ENCODE measurements around the gene TCF7L2. TPM values are rescaled to one million over a fixed set of nuclear protein-coding genes. Genes with fewer than 3 reads are reported as not detected.

Gene TCF7L2
- total and polyA plus RNA-seq, 12 donors, result 8.7 to 24.7 (median 14.8) TPM

DNA sequence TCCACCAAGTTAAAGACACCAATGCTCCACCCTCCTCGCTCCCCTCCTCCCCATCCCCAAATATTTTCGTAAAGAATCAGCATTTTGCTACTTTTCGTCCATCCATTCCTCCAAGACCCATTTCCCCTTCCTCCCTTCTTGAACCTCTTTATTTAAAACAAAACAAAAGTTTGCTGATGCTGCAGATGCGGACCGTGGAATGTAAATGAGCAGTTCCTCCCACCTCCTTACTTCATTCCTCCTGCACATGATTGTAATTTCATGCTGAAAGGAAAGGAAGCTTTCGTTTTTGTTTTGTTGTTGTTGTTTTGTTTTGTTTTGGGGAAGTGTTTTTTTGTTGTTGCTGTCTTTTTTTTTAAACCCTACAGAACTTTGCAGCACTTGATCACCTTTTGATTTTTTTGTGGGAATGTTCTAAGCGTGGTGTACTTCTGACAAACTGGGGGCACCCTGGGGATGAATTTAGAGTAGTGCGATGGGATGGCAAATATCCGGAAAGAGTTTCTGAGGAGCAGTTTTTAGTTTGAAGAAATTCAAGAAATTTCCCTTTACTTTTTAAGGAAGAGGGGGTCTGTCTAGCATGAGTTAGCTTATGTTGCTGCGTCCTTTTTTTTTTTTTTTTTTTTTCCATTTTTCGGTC is 177.3 kb downstream of the TCF7L2 start:
- Histone ChIP-seq H3K27ac (no peak overlapping the region), H3K36me3 (replicated peaks in 1 of 2) (no peaks in the 10 kb centered on the region), H3K9me3 (replicated peaks in 1 of 3) (no peaks in the 10 kb centered on the region), H3K4me1 (replicated peaks in 1 of 2) (peaks cover 0 to 25% of the 10 kb centered on the region in 2 donors), H3K27me3 (no peaks in the 10 kb centered on the region), H3K4me3 (no peak overlapping the region)
- DNase-seq, result no peak
- TF ChIP-seq POLR2A (IDR thresholded peaks at IDR 0.05), result no peak
- TF ChIP-seq, protein P1, sequence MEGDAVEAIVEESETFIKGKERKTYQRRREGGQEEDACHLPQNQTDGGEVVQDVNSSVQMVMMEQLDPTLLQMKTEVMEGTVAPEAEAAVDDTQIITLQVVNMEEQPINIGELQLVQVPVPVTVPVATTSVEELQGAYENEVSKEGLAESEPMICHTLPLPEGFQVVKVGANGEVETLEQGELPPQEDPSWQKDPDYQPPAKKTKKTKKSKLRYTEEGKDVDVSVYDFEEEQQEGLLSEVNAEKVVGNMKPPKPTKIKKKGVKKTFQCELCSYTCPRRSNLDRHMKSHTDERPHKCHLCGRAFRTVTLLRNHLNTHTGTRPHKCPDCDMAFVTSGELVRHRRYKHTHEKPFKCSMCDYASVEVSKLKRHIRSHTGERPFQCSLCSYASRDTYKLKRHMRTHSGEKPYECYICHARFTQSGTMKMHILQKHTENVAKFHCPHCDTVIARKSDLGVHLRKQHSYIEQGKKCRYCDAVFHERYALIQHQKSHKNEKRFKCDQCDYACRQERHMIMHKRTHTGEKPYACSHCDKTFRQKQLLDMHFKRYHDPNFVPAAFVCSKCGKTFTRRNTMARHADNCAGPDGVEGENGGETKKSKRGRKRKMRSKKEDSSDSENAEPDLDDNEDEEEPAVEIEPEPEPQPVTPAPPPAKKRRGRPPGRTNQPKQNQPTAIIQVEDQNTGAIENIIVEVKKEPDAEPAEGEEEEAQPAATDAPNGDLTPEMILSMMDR (IDR thresholded peaks at IDR 0.05), result no peak
- intact Hi-C loops (cut with DNase I), result loop anchor here in 1 of 2 donors (10.0 kb wide), 3 partner anchors 183 to 403 kb away; no protein-coding TSS in a partner anchor
- 74 to 78% (median 76%) methylated on average over 11 of the region's 11 CpGs for WGBS, 4 donors

DNA sequence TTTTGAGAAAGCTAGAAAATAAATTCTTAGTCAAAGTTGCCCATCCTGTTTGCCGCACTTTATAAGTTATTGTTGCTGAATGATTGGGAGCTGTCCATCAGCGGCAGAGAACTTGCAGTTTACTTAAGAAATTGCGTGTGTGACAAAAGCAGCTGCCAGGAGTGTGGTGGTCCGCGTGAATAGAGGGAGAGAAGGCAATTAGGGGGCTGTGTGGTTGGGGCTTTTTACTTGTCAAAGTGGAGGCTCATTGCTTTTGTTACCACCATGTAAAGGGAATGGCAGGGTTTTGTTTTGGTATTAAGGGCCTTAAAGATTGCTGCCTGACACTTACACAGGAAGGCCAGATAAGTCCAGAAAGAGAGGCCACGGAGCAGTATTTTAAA is 177.8 kb downstream of the TCF7L2 start:
- Histone ChIP-seq H3K4me3 (no peak overlapping the region), H3K4me1 (replicated peaks in 1 of 2) (peaks cover 0 to 25% of the 10 kb centered on the region in 2 donors), H3K27ac (peak overlapping the region in 1 of 5 donors; percentile 13), H3K9me3 (replicated peaks in 1 of 3) (no peaks in the 10 kb centered on the region), H3K27me3 (no peaks in the 10 kb centered on the region), H3K36me3 (replicated peaks in 1 of 2) (no peaks in the 10 kb centered on the region)
- TF ChIP-seq POLR2A (IDR thresholded peaks at IDR 0.05), result no peak
- TF ChIP-seq, protein P1 (IDR thresholded peaks at IDR 0.05), result no peak
- intact Hi-C loops (cut with DNase I), result loop anchor here in 1 of 2 donors (10.0 kb wide), 3 partner anchors 183 to 403 kb away; no protein-coding TSS in a partner anchor
- WGBS, 4 donors, result 87 to 98% (median 90%) methylated on average over 6 of the region's 6 CpGs
- no peak for DNase-seq

DNA sequence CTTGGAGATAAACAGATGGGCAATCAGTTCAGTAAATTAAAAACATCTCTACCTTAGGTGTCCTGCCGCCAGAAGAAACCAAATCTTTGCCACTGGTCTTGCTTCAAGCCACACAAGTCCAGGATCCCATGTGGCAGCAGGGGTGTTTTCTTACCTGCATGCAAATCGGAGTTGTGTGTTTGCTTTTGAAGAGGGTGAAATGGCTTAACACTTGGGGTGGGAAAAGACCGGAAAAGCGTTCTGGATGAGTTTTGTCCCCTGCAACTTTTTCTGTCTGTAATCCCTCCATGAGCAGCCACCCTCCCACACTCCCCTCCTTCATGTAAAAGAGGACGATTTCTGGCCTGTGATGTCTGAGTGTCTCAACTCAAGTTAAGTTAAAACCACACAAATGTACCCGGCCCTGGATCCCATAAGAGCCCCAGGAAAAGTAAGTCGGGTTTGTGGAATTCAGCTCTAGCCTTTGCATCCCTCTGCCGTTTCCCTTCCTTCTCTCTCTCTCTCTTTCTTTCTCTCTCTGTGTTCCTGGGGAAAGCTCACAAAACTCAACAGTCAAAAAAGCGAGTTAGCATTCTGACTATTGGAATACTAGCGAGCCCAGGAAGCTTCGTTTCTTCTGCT is 178.5 kb downstream of the TCF7L2 start:
- intact Hi-C loops (cut with DNase I), result loop anchor here in 1 of 2 donors (10.0 kb wide), 3 partner anchors 184 to 404 kb away; no protein-coding TSS in a partner anchor
- Histone ChIP-seq H3K27ac (peak overlapping the region in 2 of 5 donors; percentile 0 to 64), H3K4me1 (replicated peaks in 1 of 2) (peaks cover 0 to 25% of the 10 kb centered on the region in 2 donors), H3K9me3 (replicated peaks in 1 of 3) (no peaks in the 10 kb centered on the region), H3K36me3 (replicated peaks in 1 of 2) (no peaks in the 10 kb centered on the region), H3K4me3 (no peak overlapping the region), H3K27me3 (no peaks in the 10 kb centered on the region)
- DNase-seq, result no peak
- WGBS, 4 donors, result 63 to 73% (median 67%) methylated on average over 11 of the region's 11 CpGs
- no peak for TF ChIP-seq POLR2A (IDR thresholded peaks at IDR 0.05)
- TF ChIP-seq, protein P1 (IDR thresholded peaks at IDR 0.05), result no peak

DNA sequence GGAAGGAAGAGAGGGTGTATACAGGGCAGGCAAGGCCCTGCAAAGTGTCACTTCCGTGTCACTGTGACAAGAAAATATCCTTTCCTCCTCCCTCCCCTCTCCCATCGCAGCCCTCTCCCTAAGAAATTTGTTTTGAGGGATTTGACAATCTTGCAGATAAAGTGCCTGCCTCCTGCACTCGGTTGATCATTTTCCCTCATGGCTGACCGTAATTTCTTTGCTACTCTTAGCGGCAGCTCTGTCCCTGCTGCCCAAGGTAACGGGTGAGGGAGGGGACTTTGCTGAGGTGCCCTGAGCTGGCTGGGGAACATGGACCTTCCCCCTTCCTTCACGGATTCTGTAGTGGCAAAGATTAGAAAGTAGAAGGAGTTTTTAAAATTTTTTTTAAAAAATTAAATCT is 179.1 kb downstream of the TCF7L2 start:
- no peak for TF ChIP-seq POLR2A (IDR thresholded peaks at IDR 0.05)
- TF ChIP-seq, protein P1 (IDR thresholded peaks at IDR 0.05), result no peak
- DNase-seq, result no peak
- H3K4me1 ChIP-seq (replicated peaks in 1 of 2), result peaks cover 0 to 25% of the 10 kb centered on the region in 2 donors
- H3K4me3 ChIP-seq, result no peak overlapping the region
- WGBS, 4 donors, result 31 to 38% (median 37%) methylated on average over 7 of the region's 7 CpGs
- intact Hi-C loops (cut with DNase I), result loop anchor here in 1 of 2 donors (10.0 kb wide), 3 partner anchors 184 to 404 kb away; no protein-coding TSS in a partner anchor
- no peaks in the 10 kb centered on the region for H3K36me3 ChIP-seq (replicated peaks in 1 of 2)
- H3K9me3 ChIP-seq (replicated peaks in 1 of 3), result no peaks in the 10 kb centered on the region
- H3K27me3 ChIP-seq, result no peaks in the 10 kb centered on the region
- peak overlapping the region in 1 of 5 donors; percentile 64 for H3K27ac ChIP-seq

Data from adrenal gland (tissue), 12 donors.